ENCODE results near the gene CRLF2. TPM values are rescaled to one million over a fixed set of nuclear protein-coding genes. Genes with fewer than 3 reads are reported as not detected.

The CRLF2 gene
- total RNA-seq, 4 donors from 2014 or later = not detected

DNA sequence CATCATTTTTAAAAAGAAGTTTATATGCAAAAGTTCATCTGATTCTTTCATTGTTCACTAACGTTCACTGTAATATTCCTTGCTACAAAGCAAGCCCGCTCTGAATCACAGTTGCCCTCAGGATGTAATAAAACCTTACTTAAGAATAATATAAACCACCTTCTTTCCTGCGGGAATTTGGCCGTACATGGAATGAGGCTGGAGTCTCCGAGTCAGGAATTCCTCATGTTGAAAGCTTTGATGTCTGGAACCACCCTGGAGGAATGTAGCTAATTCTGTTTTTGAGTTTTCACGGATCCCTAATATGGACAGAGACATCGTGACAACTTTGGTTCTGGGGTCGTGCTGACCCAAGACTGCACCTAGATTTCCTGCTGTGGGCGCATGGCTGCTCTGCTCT is 58.5 kb downstream of the CRLF2 start:
- no peak for DNase-seq
- H3K36me3 ChIP-seq = no peaks in the 10 kb centered on the region
- H3K9me3 ChIP-seq = no peaks in the 10 kb centered on the region
- no peaks in the 10 kb centered on the region for H3K27me3 ChIP-seq
- no peaks in the 10 kb centered on the region for H3K4me1 ChIP-seq
- intact Hi-C loops (cut with DNase I; ENCODE audit: low total_unique reads) = no loop called here
- TF ChIP-seq, protein P1, sequence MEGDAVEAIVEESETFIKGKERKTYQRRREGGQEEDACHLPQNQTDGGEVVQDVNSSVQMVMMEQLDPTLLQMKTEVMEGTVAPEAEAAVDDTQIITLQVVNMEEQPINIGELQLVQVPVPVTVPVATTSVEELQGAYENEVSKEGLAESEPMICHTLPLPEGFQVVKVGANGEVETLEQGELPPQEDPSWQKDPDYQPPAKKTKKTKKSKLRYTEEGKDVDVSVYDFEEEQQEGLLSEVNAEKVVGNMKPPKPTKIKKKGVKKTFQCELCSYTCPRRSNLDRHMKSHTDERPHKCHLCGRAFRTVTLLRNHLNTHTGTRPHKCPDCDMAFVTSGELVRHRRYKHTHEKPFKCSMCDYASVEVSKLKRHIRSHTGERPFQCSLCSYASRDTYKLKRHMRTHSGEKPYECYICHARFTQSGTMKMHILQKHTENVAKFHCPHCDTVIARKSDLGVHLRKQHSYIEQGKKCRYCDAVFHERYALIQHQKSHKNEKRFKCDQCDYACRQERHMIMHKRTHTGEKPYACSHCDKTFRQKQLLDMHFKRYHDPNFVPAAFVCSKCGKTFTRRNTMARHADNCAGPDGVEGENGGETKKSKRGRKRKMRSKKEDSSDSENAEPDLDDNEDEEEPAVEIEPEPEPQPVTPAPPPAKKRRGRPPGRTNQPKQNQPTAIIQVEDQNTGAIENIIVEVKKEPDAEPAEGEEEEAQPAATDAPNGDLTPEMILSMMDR (IDR thresholded peaks at IDR 0.05) = no peak
- no peak for TF ChIP-seq POLR2A (IDR thresholded peaks at IDR 0.05)
- no peak overlapping the region for H3K27ac ChIP-seq
- H3K4me3 ChIP-seq = no peak overlapping the region

DNA sequence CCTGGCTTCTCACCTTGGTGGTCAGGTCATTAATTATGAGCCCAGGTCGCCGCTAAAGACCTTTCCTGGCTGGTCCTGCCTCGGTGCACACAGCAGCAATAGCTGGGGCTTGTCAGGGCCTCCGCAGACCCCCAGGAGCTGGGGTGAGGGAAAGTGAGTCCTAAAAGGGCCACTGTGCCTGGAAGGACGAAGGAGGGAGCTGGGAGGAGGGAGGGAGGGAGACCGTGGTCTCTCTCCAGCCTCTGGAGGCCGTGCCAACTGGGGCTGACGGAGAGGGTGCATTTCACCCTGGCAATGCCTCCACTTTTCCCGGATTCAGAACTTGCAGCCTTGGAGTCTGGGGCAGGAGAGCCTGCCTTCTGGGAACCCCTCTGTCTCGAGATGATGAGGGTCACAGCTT is 60.4 kb downstream of the CRLF2 start:
- Histone ChIP-seq H3K36me3 (no peaks in the 10 kb centered on the region), H3K27ac (no peak overlapping the region), H3K4me1 (no peaks in the 10 kb centered on the region), H3K4me3 (no peak overlapping the region), H3K27me3 (no peaks in the 10 kb centered on the region), H3K9me3 (no peaks in the 10 kb centered on the region)
- intact Hi-C loops (cut with DNase I; ENCODE audit: low total_unique reads) = no loop called here
- no peak for DNase-seq
- no peak for TF ChIP-seq POLR2A (IDR thresholded peaks at IDR 0.05)
- TF ChIP-seq, protein P1 (IDR thresholded peaks at IDR 0.05) = no peak

DNA sequence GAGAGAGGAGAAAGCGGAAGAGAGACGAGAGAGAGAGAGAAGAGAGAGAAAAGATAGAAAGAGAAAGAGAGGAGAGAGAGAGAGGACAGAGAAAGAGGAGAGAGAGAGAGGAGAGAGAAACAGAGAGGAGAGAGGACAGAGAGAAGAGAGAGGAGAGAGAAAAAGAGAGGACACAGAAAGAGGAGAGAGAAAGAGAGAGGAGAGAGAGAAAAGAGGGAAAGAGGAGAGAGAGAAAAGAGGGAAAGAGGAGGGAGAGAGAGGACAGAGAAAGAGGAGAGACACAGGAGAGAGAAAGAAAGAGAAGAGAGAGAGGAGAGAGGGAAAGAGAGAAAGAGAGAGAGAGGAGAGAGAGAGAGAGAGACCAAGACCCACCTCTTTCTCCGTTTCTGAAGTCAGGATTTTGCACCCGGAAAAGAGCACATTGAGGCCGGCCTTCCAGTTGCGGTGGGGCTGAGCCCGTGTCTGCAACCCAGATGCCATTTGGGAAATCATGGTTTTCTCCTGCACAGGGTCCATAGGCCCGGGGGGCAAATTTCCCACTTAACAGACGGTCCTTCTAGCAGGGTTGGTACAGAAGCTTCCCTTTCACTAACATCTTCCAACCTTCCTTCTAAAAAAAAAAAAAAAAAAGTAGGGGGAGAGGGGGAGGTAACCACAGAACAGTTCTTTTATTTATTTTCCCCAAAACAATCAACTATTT is 60.9 kb downstream of the CRLF2 start:
- Histone ChIP-seq H3K36me3 (no peaks in the 10 kb centered on the region), H3K4me1 (no peaks in the 10 kb centered on the region), H3K9me3 (no peaks in the 10 kb centered on the region), H3K27me3 (no peaks in the 10 kb centered on the region), H3K27ac (no peak overlapping the region), H3K4me3 (no peak overlapping the region)
- intact Hi-C loops (cut with DNase I; ENCODE audit: low total_unique reads) = no loop called here
- DNase-seq = no peak
- TF ChIP-seq, protein P1 (IDR thresholded peaks at IDR 0.05) = no peak
- no peak for TF ChIP-seq POLR2A (IDR thresholded peaks at IDR 0.05)

DNA sequence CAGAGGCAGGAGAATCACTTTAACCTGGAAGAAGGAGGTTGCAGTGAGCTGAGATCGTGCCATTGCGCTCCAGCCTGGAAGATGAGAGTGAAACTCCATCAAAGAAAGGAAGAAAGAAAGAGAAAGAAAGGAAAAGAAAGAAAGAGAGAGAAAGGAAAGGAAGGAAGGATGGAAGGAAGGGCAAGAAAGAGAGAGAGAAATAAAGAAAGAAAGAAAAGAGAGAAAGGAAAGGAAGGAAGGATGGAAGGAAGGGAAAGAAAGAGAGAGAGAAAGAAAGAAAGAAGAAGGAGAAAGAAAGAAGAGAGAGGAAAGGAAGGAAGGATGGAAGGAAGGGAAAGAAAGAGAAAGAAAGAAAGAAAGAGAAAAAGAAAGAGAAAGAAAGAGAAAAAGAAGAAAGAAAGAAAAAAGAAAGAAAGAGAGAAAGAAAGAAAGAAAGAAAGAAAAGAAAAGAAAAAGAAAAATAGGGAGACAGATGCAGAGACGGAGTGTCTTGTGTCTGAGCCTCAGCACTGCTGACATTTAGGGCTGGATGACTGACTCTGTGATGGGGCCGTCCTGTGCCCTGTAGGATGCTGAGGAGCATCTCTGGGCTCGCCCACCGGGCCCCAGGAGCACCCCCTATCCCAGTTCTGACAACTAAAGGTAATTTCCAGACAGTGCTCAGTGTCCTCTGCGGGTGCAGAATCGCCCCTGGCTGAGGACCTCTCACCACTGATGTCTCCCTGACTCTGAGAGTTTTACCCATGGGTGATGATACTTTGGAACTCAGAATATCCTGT is 61.7 kb downstream of the CRLF2 start:
- TF ChIP-seq, protein P1 (IDR thresholded peaks at IDR 0.05) = no peak
- no peak for TF ChIP-seq POLR2A (IDR thresholded peaks at IDR 0.05)
- Histone ChIP-seq H3K27ac (no peak overlapping the region), H3K4me1 (no peaks in the 10 kb centered on the region), H3K36me3 (no peaks in the 10 kb centered on the region), H3K27me3 (no peaks in the 10 kb centered on the region), H3K4me3 (no peak overlapping the region), H3K9me3 (no peaks in the 10 kb centered on the region)
- intact Hi-C loops (cut with DNase I; ENCODE audit: low total_unique reads) = no loop called here
- DNase-seq = no peak
